GM21447 (cell line): ENCODE measurements around the gene TRABD2A.

Experiments used
- ATAC-seq: cut with Tn5 transposase; IDR thresholded peaks from one replicate; pipeline ENCODE4 v1.9.1; 2021; ENCODE audit not compliant: unreplicated experiment

TRABD2A gene

GRCh38 chr2:84905181-84906107, 24.6 kb upstream of the TRABD2A start, which contains the start of gene TMSB10:
Gene TMSB10, plus strand, starts transcription at chr2:84905656.
- ATAC-seq: peak; percentile 56

GRCh38 chr2:84904717-84905174, 23.9 kb upstream of the TRABD2A start:
- no peak for ATAC-seq

DNA sequence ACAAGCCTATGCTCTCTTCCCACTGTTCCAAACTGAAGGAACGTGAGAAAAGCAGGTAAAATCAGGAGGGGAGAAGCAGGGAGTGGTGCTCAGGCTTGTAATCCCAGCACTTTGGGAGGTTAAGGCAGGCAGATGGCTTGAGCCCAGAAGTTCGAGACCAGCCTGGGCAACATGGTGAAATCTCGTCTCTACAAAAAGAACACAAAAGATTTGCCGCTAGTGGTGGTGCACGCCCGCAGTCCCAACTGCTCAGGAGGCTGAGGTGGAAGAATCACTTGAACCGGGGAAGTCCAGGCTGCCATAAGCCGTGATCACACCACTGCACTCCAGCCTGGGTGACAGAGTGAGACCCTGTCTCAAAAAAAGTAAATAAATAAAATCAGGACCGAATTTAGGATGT, 23.3 kb upstream of the TRABD2A start:
- ATAC-seq: no peak

DNA sequence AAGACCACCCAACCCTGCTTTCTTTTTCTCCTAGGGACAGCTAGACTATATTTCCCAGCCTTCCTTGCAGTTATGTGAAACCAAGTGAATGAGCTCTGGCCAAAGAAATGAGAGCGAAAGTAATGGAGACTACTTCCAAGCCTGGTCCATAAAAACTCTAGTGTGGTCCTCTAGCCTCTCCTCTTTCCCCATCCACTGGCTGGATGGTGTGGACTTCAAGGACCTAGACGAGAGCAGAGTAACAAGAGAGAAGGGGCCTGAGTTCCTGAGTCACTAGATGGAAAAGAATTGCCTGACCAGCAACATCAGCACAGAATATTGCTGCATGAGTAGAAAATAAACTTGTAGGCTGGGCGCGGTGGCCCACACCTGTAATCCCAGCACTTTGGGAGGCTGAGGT, 21.6 kb upstream of the TRABD2A start:
- no peak for ATAC-seq

DNA sequence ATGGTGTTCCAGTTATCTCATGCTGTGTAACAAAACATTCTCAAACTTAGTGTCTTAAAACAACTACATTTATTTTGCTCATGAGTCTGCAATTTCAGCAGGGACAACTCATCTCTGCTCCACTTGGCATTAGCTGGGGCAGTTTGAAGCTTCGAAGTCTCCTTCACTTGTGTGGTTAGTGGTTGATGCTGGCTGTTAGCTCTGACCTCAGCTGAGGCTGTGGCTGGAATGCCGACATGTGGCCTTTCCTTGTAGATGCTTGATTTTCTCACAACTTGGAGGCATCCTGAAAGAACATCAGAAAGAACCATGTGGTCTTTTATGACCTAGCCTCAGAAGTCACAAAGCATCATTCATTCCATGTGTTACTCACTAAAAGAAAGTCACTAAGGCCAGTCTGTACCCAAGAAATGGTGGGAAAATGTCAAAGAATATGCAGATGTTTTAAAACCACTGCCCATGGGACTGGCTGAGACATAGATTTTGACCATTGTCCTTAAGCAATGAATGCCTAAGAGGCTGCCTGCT, 20.8 kb upstream of the TRABD2A start:
- no peak for ATAC-seq

DNA sequence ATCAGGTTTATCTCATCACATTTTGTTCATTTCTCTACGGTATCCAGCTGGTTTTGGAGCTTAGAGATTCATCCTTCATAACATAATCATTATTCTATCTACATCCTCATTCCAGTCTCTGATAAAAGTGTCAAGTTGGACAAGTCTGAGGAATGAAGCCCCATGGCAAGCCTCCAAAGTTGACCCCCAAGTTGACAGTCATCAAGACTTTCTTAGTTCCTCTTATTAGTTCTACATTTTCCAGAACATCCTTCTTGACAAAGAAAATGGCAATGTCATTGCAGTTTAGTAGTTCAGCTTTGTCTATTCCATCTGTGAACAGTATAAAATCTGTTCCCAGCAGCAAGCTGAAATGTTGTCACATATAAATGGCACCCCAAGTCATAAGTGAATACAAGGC, 20.1 kb upstream of the TRABD2A start:
- no peak for ATAC-seq

GRCh38 chr2:84899304-84900204, 18.7 kb upstream of the TRABD2A start:
- ATAC-seq: no peak

- no peak for ATAC-seq
These were observed 16.9 kb upstream of the TRABD2A start for GRCh38 chr2:84897773-84898172.

DNA sequence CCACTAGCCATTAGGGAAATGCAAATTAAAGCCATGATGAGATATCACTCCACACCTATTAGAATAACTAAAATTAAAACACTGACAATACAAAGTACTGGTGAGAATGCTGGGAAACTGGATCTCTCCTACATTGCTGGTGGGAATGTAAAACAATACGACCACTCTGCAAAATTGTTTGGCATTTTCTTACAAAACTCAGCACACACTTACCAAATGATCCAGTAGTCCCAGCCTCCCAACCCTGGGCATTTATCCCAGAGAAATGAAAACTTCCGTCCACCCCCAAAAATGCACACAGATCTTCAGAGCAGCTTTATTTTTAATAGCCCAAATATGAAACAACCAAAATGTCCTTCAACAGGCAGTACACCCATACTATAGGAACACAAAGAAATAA, 15.7 kb upstream of the TRABD2A start:
- no peak for ATAC-seq

GRCh38 chr2:84894758-84895520, 14.1 kb upstream of the TRABD2A start:
- peak; percentile 30 for ATAC-seq

DNA sequence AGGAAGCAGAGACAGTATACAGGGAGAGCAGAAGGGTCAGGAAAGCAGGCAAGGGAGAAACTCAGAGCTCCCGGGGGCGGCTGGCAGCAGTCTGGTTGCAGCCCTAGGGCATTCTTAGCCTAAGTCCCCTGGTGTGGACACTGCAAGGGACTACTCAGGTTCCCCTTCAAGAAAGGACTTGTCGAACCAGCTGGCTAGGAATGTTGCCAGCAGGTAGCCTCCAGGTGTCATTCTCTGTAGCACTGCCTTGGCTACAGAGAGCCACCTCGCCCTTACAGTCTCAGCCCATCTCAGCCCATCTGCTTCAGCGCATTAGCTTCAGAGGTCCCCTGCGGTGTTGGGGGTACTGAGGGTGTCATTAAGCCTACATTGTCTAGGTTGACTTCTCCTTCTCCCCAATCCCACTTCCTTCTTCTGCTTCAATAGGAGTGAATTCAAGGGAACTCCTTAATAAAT, 13.3 kb upstream of the TRABD2A start:
- no peak for ATAC-seq

- ATAC-seq: no peak
These were observed 10.6 kb upstream of the TRABD2A start for GRCh38 chr2:84891355-84892010.

GRCh38 chr2:84889332-84889731, 8.4 kb upstream of the TRABD2A start:
- peak; percentile 14 for ATAC-seq

DNA sequence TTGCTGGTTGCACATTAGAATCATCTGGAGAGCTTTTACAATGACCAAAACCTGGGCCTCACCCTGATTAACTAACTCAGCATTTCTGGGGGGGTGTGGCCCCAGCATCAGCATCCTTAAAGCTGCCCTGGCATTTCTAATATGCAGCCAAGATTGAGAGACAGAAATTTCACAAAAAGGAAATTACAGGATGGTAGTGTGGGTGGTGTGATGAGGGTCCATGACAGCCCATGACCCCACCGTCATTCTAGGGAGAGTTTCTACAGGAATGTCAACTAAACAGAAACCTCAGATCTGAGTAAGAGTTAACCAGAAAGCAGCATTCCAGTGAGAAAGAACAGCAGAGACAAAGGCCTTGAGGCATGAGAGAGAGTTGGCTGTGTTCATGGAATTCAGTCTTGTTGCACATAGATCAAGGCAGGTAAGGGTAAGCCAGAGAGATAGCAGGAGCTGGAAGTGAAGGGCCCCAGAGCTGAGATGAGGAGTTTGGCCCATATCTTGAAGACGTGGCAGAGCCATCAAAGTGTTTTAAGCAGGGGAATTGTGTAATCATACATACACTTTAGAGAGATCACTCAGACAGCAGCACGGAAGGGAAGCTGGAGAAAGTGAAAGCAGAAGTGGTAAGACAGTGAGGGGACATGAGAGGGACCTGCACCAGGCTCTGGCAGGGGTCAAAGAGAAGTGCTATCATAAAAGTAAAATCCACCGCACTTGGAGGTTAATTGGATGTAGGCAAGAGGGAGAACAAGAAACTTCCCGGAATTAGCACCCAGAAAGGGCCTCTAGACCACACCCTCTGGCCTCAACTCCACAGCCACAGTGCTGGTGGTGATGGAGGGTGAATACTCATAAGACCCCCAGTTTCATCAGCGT, 7.8 kb upstream of the TRABD2A start:
- peak; percentile 98 for ATAC-seq

- ATAC-seq: no peak
These were observed 5.9 kb upstream of the TRABD2A start for GRCh38 chr2:84886791-84887190.

- no peak for ATAC-seq
These were observed 4.2 kb upstream of the TRABD2A start for GRCh38 chr2:84885111-84885510.

DNA sequence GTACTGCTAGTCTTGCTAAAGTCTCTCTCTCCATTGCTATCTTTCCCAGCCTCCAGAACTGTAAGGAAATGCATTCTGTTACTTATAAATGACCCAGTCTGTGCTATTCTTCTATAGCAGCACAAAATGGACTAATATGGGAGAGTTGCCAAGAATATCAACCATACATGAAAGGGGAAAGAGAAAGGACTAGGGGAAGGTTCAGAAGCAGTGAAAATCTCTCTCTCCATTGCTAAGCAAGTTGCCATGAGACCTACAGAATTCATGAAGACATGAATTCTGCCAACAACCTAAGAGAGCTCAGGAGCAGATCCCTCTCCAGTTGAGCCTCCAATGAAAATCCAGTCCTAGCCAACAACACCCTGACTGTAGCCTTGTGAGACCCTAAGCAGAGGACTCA, 3.6 kb upstream of the TRABD2A start:
- ATAC-seq: no peak

DNA sequence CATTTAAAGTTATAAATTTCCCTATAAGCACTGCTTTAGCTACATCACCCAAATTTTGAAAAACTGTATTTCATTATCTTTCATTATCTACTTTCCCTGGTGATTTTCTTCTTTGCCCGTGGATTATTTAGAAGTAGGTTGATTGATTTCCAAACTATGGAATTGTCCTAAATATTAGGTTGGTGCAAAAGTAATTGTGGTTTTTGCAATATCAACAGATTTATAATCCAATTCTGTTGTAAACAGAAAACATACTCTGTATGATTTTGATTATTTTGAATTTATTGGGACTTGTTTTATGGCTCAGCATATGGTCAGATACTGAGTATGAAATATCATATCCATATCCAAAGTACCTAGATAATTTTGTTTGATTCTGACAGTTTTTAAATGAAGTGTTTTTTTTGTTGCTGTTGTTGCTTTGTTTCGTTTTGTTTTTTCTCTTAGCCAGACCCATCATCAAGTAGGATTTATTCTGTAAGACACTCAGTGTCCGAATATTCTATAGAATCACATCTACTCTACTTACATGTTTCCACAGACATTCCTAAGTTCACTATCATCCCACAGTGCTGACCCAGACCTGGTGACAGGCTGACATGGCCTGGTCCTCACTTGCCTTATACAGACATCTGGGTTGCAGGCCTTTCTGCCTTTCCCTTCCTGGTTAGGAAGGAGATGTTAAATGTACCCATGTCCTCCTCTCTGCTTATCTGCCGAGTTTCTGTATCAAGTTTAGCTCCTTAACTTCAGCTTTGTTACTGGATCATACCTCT, 2.1 kb upstream of the TRABD2A start:
- ATAC-seq: no peak
